CD4-positive, alpha-beta T cell (primary cell): ENCODE results near the gene SETD1B. TPM values are rescaled to one million over a fixed set of nuclear protein-coding genes. Genes with fewer than 3 reads are reported as not detected.

ENCODE experiments used
- ATAC-seq: fragments of 200-7000 bp; cut with Tn5 transposase; one replicate; pipeline ENCODE4 v1.10.0; 2022; ENCODE audit warnings: mild to moderate bottlenecking; ENCODE audit not compliant: poor library complexity
- CTCF ChIA-PET: fragments of 350-600 bp; sonication (Branson Sonifier 250); formaldehyde crosslinking; loops from one replicate; lab custom pipeline; 2021; ENCODE audit warnings: antibody characterized with exemption, inconsistent platforms; lab: Charles Lee
- POLR2A ChIA-PET: fragments of 350-600 bp; sonication (Branson Sonifier 250); formaldehyde crosslinking; loops from one replicate; lab custom pipeline; 2021; ENCODE audit warnings: antibody characterized with exemption, inconsistent platforms; lab: Charles Lee
- DNase-seq, 14 experiments: peaks; one replicate each; pipeline ENCODE4 v3.0.0-alpha.2; 2013 to 2020; ENCODE audit warnings: mixed read lengths in 2 of 14
- H3K27ac ChIP-seq, 2 donors: one replicate each; pipeline versions ENCODE4 v1.5.1 to v1.7.0; 2013; ENCODE audit warnings: low read length in 2 of 2, low read depth in 1 of 2, mild to moderate bottlenecking in 1 of 2
- H3K27me3 ChIP-seq, 2 experiments: 1 replicate in 1 of 2; 2 replicates in 1 of 2; pipeline versions ENCODE4 v1.6.1 to v1.7.0; 2013; ENCODE audit warnings: low read length in 2 of 2, control low read depth in 1 of 2, mild to moderate bottlenecking in 1 of 2, moderate library complexity in 1 of 2; ENCODE audit not compliant: insufficient read depth in 2 of 2, control insufficient read depth in 1 of 2
- H3K36me3 ChIP-seq: one replicate; pipeline ENCODE4 v1.6.1; 2013; ENCODE audit warnings: low read length, control low read depth; ENCODE audit not compliant: insufficient read depth
- H3K4me1 ChIP-seq: one replicate; pipeline ENCODE4 v1.6.1; 2013; ENCODE audit warnings: low read length, control low read depth; ENCODE audit not compliant: insufficient read depth
- H3K4me3 ChIP-seq: one replicate; pipeline ENCODE4 v1.5.1; 2013; ENCODE audit warnings: mild to moderate bottlenecking, low read length, moderate library complexity
- H3K9me3 ChIP-seq, 2 experiments: 1 replicate in 1 of 2; 2 replicates in 1 of 2; pipeline versions ENCODE4 v1.6.1 to v1.7.0; 2013; ENCODE audit warnings: low read length in 2 of 2, mild to moderate bottlenecking in 2 of 2, control low read depth in 1 of 2, moderate library complexity in 1 of 2; ENCODE audit not compliant: control insufficient read depth in 1 of 2, insufficient read depth in 1 of 2
- H3K27ac Mint-ChIP-seq: one replicate; pipeline ENCODE4 v1.8.0; 2020; ENCODE audit warnings: mixed read lengths
- H3K27me3 Mint-ChIP-seq: one replicate; pipeline ENCODE4 v1.8.0; 2021; ENCODE audit warnings: mixed read lengths
- H3K36me3 Mint-ChIP-seq: one replicate; pipeline ENCODE4 v1.8.0; 2021; ENCODE audit warnings: low read depth, mixed read lengths
- H3K4me1 Mint-ChIP-seq: one replicate; pipeline ENCODE4 v1.8.0; 2021; ENCODE audit warnings: low read depth, mixed read lengths
- H3K4me3 Mint-ChIP-seq: one replicate; pipeline ENCODE4 v1.8.0; 2020; ENCODE audit warnings: mild to moderate bottlenecking, mixed read lengths
- H3K9me3 Mint-ChIP-seq: one replicate; pipeline ENCODE4 v1.8.0; 2020; ENCODE audit warnings: mixed read lengths
- intact Hi-C, 2 experiments: fragments of 100-400 bp; cut with DNase I in 1 of 2; cut with micrococcal nuclease in 1 of 2; formaldehyde crosslinking; loops; one replicate each; pipeline versions ENCODE4 v1.15.1 to v1.9.0; 2023 to 2025; cut with DNase I, micrococcal nuclease
- total RNA-seq, 174 experiments: library from RNA in 2 of 174; stranded (reverse) in 2 of 174; gene quantifications; one replicate each; pipeline ENCODE4 v1.2.3 and lab custom pipeline; 2021 to 2026
- TF ChIP-seq, protein P1 (sequence below): fragments of 200-600 bp; IDR thresholded peaks from one replicate; pipeline ENCODE4 v1.8.0; 2022; ENCODE audit warnings: antibody characterized with exemption, mild to moderate bottlenecking

SETD1B gene
- total RNA-seq, 2 experiments from 2014 or later = 146 to 151 TPM

DNA sequence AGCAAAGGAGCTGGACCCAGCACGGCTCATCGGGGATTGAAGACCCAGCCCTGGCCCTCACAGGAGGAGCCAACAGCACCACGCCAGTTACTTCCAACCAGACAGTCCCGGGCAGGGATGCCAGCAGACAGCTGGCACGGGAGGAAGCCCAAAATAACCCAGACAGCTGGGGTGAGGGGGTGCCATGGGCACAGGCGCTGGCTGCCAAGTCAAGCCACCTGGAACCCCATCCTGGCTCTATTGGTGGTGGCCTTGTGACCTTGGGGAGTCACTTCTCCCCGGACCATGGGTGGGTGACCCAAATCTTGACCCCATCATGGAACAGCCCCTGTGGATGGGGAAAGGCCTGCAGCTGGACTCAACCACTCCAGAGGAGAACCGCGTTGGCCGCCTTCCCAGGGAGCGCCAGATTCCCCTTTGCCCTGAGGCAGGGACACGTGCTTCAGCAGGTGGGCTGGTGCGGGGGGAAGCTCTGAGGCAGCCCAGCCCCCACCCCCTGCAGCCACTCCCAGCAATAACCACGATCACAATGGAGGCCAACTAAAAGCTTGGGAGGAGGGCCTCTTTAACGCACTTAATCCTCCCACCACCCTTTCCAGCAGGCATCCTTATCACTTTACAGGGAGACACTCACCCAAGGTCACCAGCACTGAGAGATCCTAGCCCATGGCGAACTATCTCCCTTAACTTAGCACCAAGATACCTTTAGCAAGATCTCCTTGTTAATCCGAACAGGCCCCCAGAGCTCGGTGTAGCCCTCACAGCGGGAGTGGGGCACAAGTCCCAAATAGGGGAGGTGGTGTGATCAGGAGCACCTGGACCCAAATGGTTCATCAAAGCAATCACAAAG, 5.6 kb upstream of the SETD1B start:
- H3K4me3 ChIP-seq = peak overlapping the region; percentile 100
- DNase-seq = no peak

DNA sequence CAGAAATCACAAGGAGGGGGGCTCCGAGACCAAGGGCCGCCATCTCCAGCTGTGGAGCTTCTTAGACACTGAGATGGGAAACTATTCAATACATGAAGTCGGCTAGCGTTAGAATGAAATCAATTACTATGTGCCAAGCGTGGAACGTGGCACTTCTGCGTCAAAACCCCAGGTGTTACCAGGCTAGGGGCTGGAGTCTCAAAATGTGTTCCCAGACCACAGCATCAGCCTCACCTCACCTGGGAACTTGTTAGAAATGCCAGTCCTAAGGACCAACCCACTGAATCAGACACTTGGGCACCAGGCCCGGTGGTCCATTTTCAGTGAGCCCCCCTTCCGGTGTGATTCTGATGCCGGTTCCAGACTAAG, 5.0 kb upstream of the SETD1B start:
- no peaks in the 10 kb centered on the region for H3K9me3 ChIP-seq
- no peak for DNase-seq
- H3K9me3 Mint-ChIP-seq = no peaks in the 10 kb centered on the region
- peak overlapping the region; percentile 93 for H3K4me3 Mint-ChIP-seq
- H3K27me3 ChIP-seq = no peaks in the 10 kb centered on the region
- peak overlapping the region; percentile 9 to 88 for H3K27ac ChIP-seq
- POLR2A ChIA-PET = interaction anchor here (1.2 to 34.6 kb wide), 4 partner anchors 5 to 90 kb away, joined by 3 to 1869 read pairs (median 966); partner anchors contain the start of genes PSMD9, RHOF and SETD1B
- H3K27ac Mint-ChIP-seq = peak overlapping the region; percentile 97
- no peak for ATAC-seq
- TF ChIP-seq, protein P1, sequence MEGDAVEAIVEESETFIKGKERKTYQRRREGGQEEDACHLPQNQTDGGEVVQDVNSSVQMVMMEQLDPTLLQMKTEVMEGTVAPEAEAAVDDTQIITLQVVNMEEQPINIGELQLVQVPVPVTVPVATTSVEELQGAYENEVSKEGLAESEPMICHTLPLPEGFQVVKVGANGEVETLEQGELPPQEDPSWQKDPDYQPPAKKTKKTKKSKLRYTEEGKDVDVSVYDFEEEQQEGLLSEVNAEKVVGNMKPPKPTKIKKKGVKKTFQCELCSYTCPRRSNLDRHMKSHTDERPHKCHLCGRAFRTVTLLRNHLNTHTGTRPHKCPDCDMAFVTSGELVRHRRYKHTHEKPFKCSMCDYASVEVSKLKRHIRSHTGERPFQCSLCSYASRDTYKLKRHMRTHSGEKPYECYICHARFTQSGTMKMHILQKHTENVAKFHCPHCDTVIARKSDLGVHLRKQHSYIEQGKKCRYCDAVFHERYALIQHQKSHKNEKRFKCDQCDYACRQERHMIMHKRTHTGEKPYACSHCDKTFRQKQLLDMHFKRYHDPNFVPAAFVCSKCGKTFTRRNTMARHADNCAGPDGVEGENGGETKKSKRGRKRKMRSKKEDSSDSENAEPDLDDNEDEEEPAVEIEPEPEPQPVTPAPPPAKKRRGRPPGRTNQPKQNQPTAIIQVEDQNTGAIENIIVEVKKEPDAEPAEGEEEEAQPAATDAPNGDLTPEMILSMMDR = no peak
- peaks cover 62% of the 10 kb centered on the region for H3K4me1 ChIP-seq
- H3K36me3 ChIP-seq = peaks cover 34% of the 10 kb centered on the region
- peaks cover 52% of the 10 kb centered on the region for H3K4me1 Mint-ChIP-seq
- peaks cover 71% of the 10 kb centered on the region for H3K36me3 Mint-ChIP-seq
- no peaks in the 10 kb centered on the region for H3K27me3 Mint-ChIP-seq
- H3K4me3 ChIP-seq = peak overlapping the region; percentile 100
- intact Hi-C loops = loop anchor here in 1 of 2 experiments (1.0 kb wide), 1 partner anchor 13 kb away; no protein-coding TSS in a partner anchor
- CTCF ChIA-PET = interaction anchor here (0.7 to 14.7 kb wide), 3 partner anchors 11 to 90 kb away, joined by 3 to 746 read pairs (median 6); partner anchors contain the start of genes PSMD9 and SETD1B

More for the DNA sequence above, 5.6 kb upstream of the SETD1B start:
- Histone ChIP-seq H3K27ac (peak overlapping the region; percentile 9 to 88), H3K36me3 (peaks cover 34% of the 10 kb centered on the region), H3K4me1 (peaks cover 66% of the 10 kb centered on the region), H3K9me3 (no peaks in the 10 kb centered on the region), H3K27me3 (no peaks in the 10 kb centered on the region)
- H3K27ac Mint-ChIP-seq = peak overlapping the region; percentile 97
- peaks cover 69% of the 10 kb centered on the region for H3K36me3 Mint-ChIP-seq
- intact Hi-C loops = no loop called here
- POLR2A ChIA-PET = interaction anchor here (1.2 to 34.6 kb wide), 5 partner anchors 5 to 126 kb away, joined by 3 to 1869 read pairs (median 62); partner anchors contain the start of genes PSMD9, RHOF and SETD1B
- no peaks in the 10 kb centered on the region for H3K27me3 Mint-ChIP-seq
- CTCF ChIA-PET = interaction anchor here (0.7 to 14.7 kb wide), 3 partner anchors 10 to 90 kb away, joined by 3 to 746 read pairs (median 6); partner anchors contain the start of genes PSMD9 and SETD1B
- H3K4me1 Mint-ChIP-seq = peaks cover 52% of the 10 kb centered on the region
- ATAC-seq = no peak
- H3K4me3 Mint-ChIP-seq = peak overlapping the region; percentile 93
- H3K9me3 Mint-ChIP-seq = no peaks in the 10 kb centered on the region
- TF ChIP-seq, protein P1 = no peak

DNA sequence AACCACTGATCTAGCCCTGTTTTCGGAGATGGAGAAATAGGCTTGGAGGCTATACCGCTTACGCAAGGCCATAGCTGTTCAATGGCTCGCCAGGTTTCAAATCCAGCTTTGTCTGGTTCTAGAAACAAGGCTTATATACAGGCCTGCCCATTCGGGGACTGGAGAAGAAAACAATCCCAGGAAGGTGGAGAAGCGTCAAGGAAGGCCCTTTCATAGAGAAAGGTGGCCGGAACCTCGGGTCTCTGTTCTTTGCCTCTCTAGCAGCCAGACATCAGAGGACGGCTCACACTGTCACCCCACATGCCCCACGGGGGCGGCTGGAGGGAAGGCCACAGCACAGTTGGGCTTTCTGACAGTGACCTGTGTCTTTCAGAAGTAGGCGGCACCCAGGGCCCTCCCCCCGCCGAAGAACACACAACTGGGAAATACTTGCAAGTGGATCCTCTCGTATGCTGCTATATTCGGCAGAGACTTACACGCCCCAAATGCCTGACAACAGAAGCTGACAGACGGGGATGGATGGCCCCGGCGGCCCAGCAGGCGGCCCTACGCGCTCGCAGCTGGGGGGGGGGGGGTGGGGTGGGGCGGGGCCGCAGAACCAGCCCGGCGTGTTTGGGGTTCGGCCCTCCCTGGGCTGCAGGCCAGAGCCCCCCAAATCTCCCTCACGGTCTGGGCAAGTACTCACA, 4.5 kb upstream of the SETD1B start:
- intact Hi-C loops = loop anchor here in 1 of 2 experiments (1.0 kb wide), 1 partner anchor 12 kb away; no protein-coding TSS in a partner anchor
- Mint-ChIP-seq H3K4me1 (peaks cover 49% of the 10 kb centered on the region), H3K27ac (peak overlapping the region; percentile 97), H3K36me3 (peaks cover 67% of the 10 kb centered on the region), H3K27me3 (no peaks in the 10 kb centered on the region), H3K9me3 (no peaks in the 10 kb centered on the region), H3K4me3 (peak overlapping the region; percentile 93)
- ATAC-seq (peak; percentile 14), DNase-seq (peak in 12 of 14 experiments; percentile 50 to 88 (median 58))
- ChIA-PET POLR2A (interaction anchor here (1.2 to 34.6 kb wide), 5 partner anchors 4 to 173 kb away, joined by 3 to 1869 read pairs (median 62); partner anchors contain the start of genes ORAI1, PSMD9, RHOF and SETD1B), CTCF (interaction anchor here (0.7 to 14.7 kb wide), 4 partner anchors 10 to 89 kb away, joined by 3 to 746 read pairs (median 5); partner anchors contain the start of genes PSMD9 and SETD1B)
- Histone ChIP-seq H3K9me3 (no peaks in the 10 kb centered on the region), H3K4me3 (peak overlapping the region; percentile 100), H3K27ac (peak overlapping the region; percentile 61 to 88), H3K4me1 (peaks cover 57% of the 10 kb centered on the region), H3K27me3 (no peaks in the 10 kb centered on the region), H3K36me3 (peaks cover 34% of the 10 kb centered on the region)
- TF ChIP-seq, protein P1 = no peak
